ENCODE measurements around the gene HEPACAM.

GRCh38 chr11:124898711-124899110 lies 37.1 kb downstream of the HEPACAM start:
- no peak for TF ChIP-seq CTCF (IDR thresholded peaks at IDR 0.05)
- TF ChIP-seq POLR2A (IDR thresholded peaks at IDR 0.05) = no peak
- no peak for TF ChIP-seq POLR2AphosphoS5 (IDR thresholded peaks at IDR 0.05; ENCODE audit: insufficient read depth in 1 of 2, low read depth in 1 of 2)

Measured in vagina (tissue), 2 donors.